Spleen (tissue), 11 donors: ENCODE measurements around the gene ZBTB7C. TPM values are rescaled to one million over a fixed set of nuclear protein-coding genes. Genes with fewer than 3 reads are reported as not detected.

Experiments
- DNase-seq: peaks from one replicate; pipeline ENCODE4 v3.0.0-alpha.2; 2020
- H3K27ac ChIP-seq, 8 donors: fragments of 200-600 bp; sonication (generic) in 7 of 8; 1 replicate in 4 of 8; 2 replicates in 4 of 8; pipeline versions ENCODE4 v1.5.0 to v1.8.0; 2016 to 2021; ENCODE audit warnings: inconsistent platforms in 4 of 8, mild to moderate bottlenecking in 4 of 8, moderate library complexity in 1 of 8
- H3K27me3 ChIP-seq, 7 donors: fragments of 200-600 bp; sonication (generic) in 6 of 7; replicated peaks in 1 of 7; 1 replicate in 4 of 7; 2 replicates in 3 of 7; pipeline versions ENCODE4 v1.5.0 to v1.8.0; 2016 to 2021; ENCODE audit warnings: inconsistent platforms in 3 of 7, mild to moderate bottlenecking in 1 of 7
- H3K36me3 ChIP-seq, 6 donors: fragments of 200-600 bp; sonication (generic) in 5 of 6; 1 replicate in 4 of 6; 2 replicates in 2 of 6; pipeline versions ENCODE4 v1.5.0 to v1.8.0; 2016 to 2021; ENCODE audit warnings: inconsistent platforms in 2 of 6
- H3K4me1 ChIP-seq, 6 donors: fragments of 200-600 bp; sonication (generic) in 5 of 6; 1 replicate in 3 of 6; 2 replicates in 3 of 6; pipeline versions ENCODE4 v1.5.0 to v1.8.0; 2016 to 2021; ENCODE audit warnings: inconsistent platforms in 3 of 6
- H3K4me3 ChIP-seq, 8 donors: fragments of 200-600 bp; sonication (generic) in 7 of 8; 1 replicate in 4 of 8; 2 replicates in 4 of 8; pipeline versions ENCODE4 v1.5.0 to v1.8.0; 2016 to 2021; ENCODE audit warnings: inconsistent platforms in 4 of 8, mild to moderate bottlenecking in 4 of 8, moderate library complexity in 2 of 8
- H3K9me3 ChIP-seq, 8 donors: fragments of 200-600 bp; sonication (generic) in 7 of 8; 1 replicate in 4 of 8; 2 replicates in 4 of 8; pipeline versions ENCODE4 v1.5.0 to v1.8.0; 2016 to 2021; ENCODE audit warnings: inconsistent platforms in 4 of 8
- POLR2A ChIP-seq, 3 donors: fragments of 450-650 bp; IDR thresholded peaks; one replicate each; pipeline ENCODE4 v1.5.1; 2017; ENCODE audit warnings: antibody characterized with exemption in 3 of 3, mild to moderate bottlenecking in 1 of 3
- POLR2AphosphoS5 ChIP-seq, 3 donors: sonication (generic); formaldehyde crosslinking; IDR thresholded peaks; one replicate each; pipeline ENCODE4 v1.5.1; 2017; ENCODE audit warnings: antibody characterized with exemption in 3 of 3
- WGBS, 5 donors: extraction: QIAGEN DNeasy Blood & Tissue Kit in 3 of 5; methylation state at CpG; one replicate each; pipeline versions ENCODE4 v1.1.5 to v1.1.7; 2013 to 2018; 5-methylcytosine and 5-hydroxymethylcytosine counted together
- intact Hi-C: fragments of 100-400 bp; cut with DNase I; formaldehyde crosslinking; loops from one replicate; pipeline ENCODE4 v1.15.0; 2023; ENCODE audit warnings: low total_unique reads
- polyA plus RNA-seq, 3 donors: library from polyadenylated mRNA; stranded (reverse); fragments of 200-250 nt; gene quantifications; one replicate each; pipeline ENCODE4 v1.2.1, GENCODE V29; 2013
- total RNA-seq, 7 donors: library from RNA; depleted of rRNA in 3 of 7; stranded (reverse); fragments of >200 nt in 3 of 7; fragmentation: NEBNext Ultra II Directional in 4 of 7; extraction: Animal tissue kit (Norgen Biotek cat#: 25700) in 4 of 7; gene quantifications; one replicate each; pipeline versions ENCODE4 v1.1.0 to v1.2.1, GENCODE V29; 2016 to 2021
- TF ChIP-seq, protein P1 (sequence below), 11 experiments: fragments of 200-600 bp in 7 of 11; fragments of 450-650 bp in 4 of 11; sonication (generic) in 4 of 11; IDR thresholded peaks in 8 of 11; conservative IDR thresholded peaks in 3 of 11; 1 replicate in 7 of 11; 2 replicates in 4 of 11; pipeline versions ENCODE4 v1.4.0 to v1.8.0; 2016 to 2021; ENCODE audit warnings: antibody characterized with exemption in 11 of 11, inconsistent platforms in 4 of 11, mild to moderate bottlenecking in 1 of 11
- donor health status: healthy with polysubstance abuse.
- donor health status: DM: no; HTN: no; CAD: no; lungs with moderate emphysema.
- donor health status: DM: no; HTN: no; CAD: no.
- donor health status: Bipolar disorder and iron deficiency.
- donor health status: healthy.
- donor health status: DM: no; HTN: no; CAD: no.
- donor health status: DM: yes; HTN: yes; CAD: no.

ZBTB7C gene
- total and polyA plus RNA-seq, 10 donors: 1.00 to 64.2 (median 18.8) TPM

DNA sequence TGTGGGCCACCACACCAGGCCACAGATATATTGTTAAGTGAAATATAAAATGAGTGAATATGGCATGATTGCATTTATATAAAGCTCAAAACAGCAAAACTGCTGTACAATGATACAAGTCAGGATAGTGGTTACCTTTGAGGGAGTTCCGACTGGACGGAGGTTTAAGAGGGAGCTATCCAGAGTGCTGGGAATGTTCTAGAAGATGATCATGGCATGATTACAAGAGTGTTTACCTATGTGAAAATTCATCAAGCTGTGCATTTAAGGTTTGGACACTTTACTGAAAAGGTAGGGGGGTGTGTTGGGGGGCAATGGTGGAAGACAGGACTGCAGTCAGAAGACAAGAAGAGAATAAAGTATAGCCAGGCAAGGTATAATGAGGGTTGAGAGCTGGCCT lies 201.4 kb downstream of the ZBTB7C start:
- intact Hi-C loops: no loop called here
- TF ChIP-seq POLR2A (IDR thresholded peaks at IDR 0.05) (no peak), POLR2AphosphoS5 (IDR thresholded peaks at IDR 0.05) (no peak)
- TF ChIP-seq, protein P1, sequence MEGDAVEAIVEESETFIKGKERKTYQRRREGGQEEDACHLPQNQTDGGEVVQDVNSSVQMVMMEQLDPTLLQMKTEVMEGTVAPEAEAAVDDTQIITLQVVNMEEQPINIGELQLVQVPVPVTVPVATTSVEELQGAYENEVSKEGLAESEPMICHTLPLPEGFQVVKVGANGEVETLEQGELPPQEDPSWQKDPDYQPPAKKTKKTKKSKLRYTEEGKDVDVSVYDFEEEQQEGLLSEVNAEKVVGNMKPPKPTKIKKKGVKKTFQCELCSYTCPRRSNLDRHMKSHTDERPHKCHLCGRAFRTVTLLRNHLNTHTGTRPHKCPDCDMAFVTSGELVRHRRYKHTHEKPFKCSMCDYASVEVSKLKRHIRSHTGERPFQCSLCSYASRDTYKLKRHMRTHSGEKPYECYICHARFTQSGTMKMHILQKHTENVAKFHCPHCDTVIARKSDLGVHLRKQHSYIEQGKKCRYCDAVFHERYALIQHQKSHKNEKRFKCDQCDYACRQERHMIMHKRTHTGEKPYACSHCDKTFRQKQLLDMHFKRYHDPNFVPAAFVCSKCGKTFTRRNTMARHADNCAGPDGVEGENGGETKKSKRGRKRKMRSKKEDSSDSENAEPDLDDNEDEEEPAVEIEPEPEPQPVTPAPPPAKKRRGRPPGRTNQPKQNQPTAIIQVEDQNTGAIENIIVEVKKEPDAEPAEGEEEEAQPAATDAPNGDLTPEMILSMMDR (IDR thresholded peaks at IDR 0.05 in 8 of 11, conservative IDR thresholded peaks at IDR 0.05 in 3 of 11): no peak
- 92 to 98% (median 95%) methylated on average over 2 of the region's 2 CpGs for WGBS, 5 donors

DNA sequence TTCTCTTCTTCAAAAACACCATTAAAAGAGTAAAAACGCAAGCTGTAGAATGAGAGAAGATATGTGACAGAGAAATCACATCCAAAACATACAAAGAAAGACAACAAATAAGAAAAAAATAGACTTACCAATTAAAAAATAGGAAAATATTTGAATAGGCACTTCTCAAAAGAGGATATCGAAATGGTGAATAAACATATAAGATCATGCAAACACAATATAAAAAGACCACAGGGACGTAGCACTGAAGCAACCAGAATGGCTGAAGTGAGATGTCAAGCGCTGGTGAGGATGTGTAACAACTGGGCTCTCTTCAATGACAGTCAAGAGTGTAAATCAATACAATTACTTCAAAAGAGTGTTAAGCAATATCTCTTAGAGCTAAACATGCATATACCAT lies 202.3 kb downstream of the ZBTB7C start:
- DNase-seq: no peak
- Histone ChIP-seq H3K27ac (no peak overlapping the region), H3K4me1 (peaks cover 0 to 7% (median 2%) of the 10 kb centered on the region in 6 donors), H3K36me3 (no peaks in the 10 kb centered on the region), H3K4me3 (no peak overlapping the region), H3K27me3 (peaks cover 0 to 12% (median 0%) of the 10 kb centered on the region in 7 donors), H3K9me3 (peaks cover 0 to 8% (median 0%) of the 10 kb centered on the region in 8 donors)
- TF ChIP-seq, protein P1 (IDR thresholded peaks at IDR 0.05 in 8 of 11, conservative IDR thresholded peaks at IDR 0.05 in 3 of 11): no peak
- TF ChIP-seq POLR2AphosphoS5 (IDR thresholded peaks at IDR 0.05): no peak
- no peak for TF ChIP-seq POLR2A (IDR thresholded peaks at IDR 0.05)
- intact Hi-C loops: no loop called here
- 83 to 94% (median 89%) methylated on average over 4 of the region's 4 CpGs for WGBS, 5 donors

More for the DNA sequence above, 201.4 kb downstream of the ZBTB7C start:
- Histone ChIP-seq H3K4me3 (no peak overlapping the region), H3K27ac (no peak overlapping the region), H3K27me3 (peaks cover 0 to 12% (median 0%) of the 10 kb centered on the region in 7 donors), H3K9me3 (peaks cover 0 to 10% (median 0%) of the 10 kb centered on the region in 8 donors), H3K4me1 (peaks cover 0 to under 1% (median 0%) of the 10 kb centered on the region in 6 donors), H3K36me3 (no peaks in the 10 kb centered on the region)
- no peak for DNase-seq

- WGBS, 5 donors: 84 to 93% (median 90%) methylated on average over 6 of the region's 6 CpGs
- Histone ChIP-seq H3K4me3 (no peak overlapping the region), H3K9me3 (no peaks in the 10 kb centered on the region), H3K4me1 (peaks cover 0 to 21% (median 7%) of the 10 kb centered on the region in 6 donors), H3K27me3 (peaks cover 0 to 31% (median 0%) of the 10 kb centered on the region in 7 donors), H3K27ac (no peak overlapping the region), H3K36me3 (no peaks in the 10 kb centered on the region)
- TF ChIP-seq, protein P1 (IDR thresholded peaks at IDR 0.05 in 8 of 11, conservative IDR thresholded peaks at IDR 0.05 in 3 of 11): no peak
- TF ChIP-seq POLR2AphosphoS5 (IDR thresholded peaks at IDR 0.05) (no peak), POLR2A (IDR thresholded peaks at IDR 0.05) (no peak)
- intact Hi-C loops: no loop called here
- no peak for DNase-seq
Observed at GRCh38 chr18:48203961-48204666, 205.1 kb downstream of the ZBTB7C start.

GRCh38 chr18:48203288-48203945 lies 205.8 kb downstream of the ZBTB7C start:
- Histone ChIP-seq H3K27me3 (peaks cover 0 to 31% (median 0%) of the 10 kb centered on the region in 7 donors), H3K36me3 (no peaks in the 10 kb centered on the region), H3K9me3 (no peaks in the 10 kb centered on the region), H3K4me3 (no peak overlapping the region), H3K4me1 (peaks cover 0 to 26% (median 7%) of the 10 kb centered on the region in 6 donors), H3K27ac (no peak overlapping the region)
- 81 to 95% (median 88%) methylated on average over 2 to 4 of the region's 4 CpGs for WGBS, 5 donors
- no peak for DNase-seq
- TF ChIP-seq POLR2A (IDR thresholded peaks at IDR 0.05): no peak
- no peak for TF ChIP-seq POLR2AphosphoS5 (IDR thresholded peaks at IDR 0.05)
- TF ChIP-seq, protein P1 (IDR thresholded peaks at IDR 0.05 in 8 of 11, conservative IDR thresholded peaks at IDR 0.05 in 3 of 11): no peak
- intact Hi-C loops: no loop called here
